Stomach (tissue), 9 donors: ENCODE results near the gene SOX5. TPM values are rescaled to one million over a fixed set of nuclear protein-coding genes. Genes with fewer than 3 reads are reported as not detected.

ENCODE experiments used
- DNase-seq, 2 donors: peaks; one replicate each; pipeline versions ENCODE4 v3.0.0 to v3.0.0-alpha.2; 2013 to 2019
- H3K27ac ChIP-seq, 5 donors: fragments of 200-600 bp in 4 of 5; sonication (generic) in 4 of 5; one replicate each; pipeline ENCODE4 v1.5.1; 2013 to 2019; ENCODE audit warnings: mild to moderate bottlenecking in 1 of 5, moderate library complexity in 1 of 5
- H3K27me3 ChIP-seq, 3 donors: fragments of 200-600 bp; sonication (generic); one replicate each; pipeline ENCODE4 v1.5.1; 2017 to 2019; ENCODE audit warnings: mixed run types in 1 of 3
- H3K36me3 ChIP-seq, 4 donors: fragments of 200-600 bp; sonication (generic); 1 replicate in 3 of 4; 2 replicates in 1 of 4; pipeline ENCODE4 v1.5.1; 2016 to 2019
- H3K4me1 ChIP-seq, 4 donors: fragments of 200-600 bp; sonication (generic); one replicate each; pipeline ENCODE4 v1.5.1; 2016 to 2019
- H3K4me3 ChIP-seq, 4 donors: fragments of 200-600 bp; sonication (generic) in 3 of 4; one replicate each; pipeline ENCODE4 v1.5.1; 2016 to 2019; ENCODE audit warnings: mild to moderate bottlenecking in 1 of 4
- H3K9me3 ChIP-seq, 4 donors: fragments of 200-600 bp; sonication (generic); one replicate each; pipeline ENCODE4 v1.5.1; 2016 to 2019
- EP300 ChIP-seq: sonication (generic); formaldehyde crosslinking; IDR thresholded peaks from one replicate; pipeline ENCODE4 v1.6.1; 2017; ENCODE audit warnings: antibody characterized with exemption
- POLR2A ChIP-seq, 4 donors: fragments of 450-650 bp; IDR thresholded peaks; one replicate each; pipeline ENCODE4 v1.6.1; 2016; ENCODE audit warnings: antibody characterized with exemption in 4 of 4, control low read depth in 2 of 4, mild to moderate bottlenecking in 1 of 4, moderate library complexity in 1 of 4
- POLR2AphosphoS5 ChIP-seq, 3 donors: sonication (generic); formaldehyde crosslinking; IDR thresholded peaks; one replicate each; pipeline ENCODE4 v1.6.1; 2016; ENCODE audit warnings: antibody characterized with exemption in 3 of 3
- WGBS, 5 donors: extraction: QIAGEN DNeasy Blood & Tissue Kit in 3 of 5; methylation state at CpG; one replicate each; pipeline versions ENCODE4 v1.1.5 to v1.1.7; 2013 to 2018; 5-methylcytosine and 5-hydroxymethylcytosine counted together
- intact Hi-C: fragments of 100-400 bp; cut with DNase I; formaldehyde crosslinking; loops from one replicate; pipeline ENCODE4 v1.15.1; 2023; ENCODE audit warnings: low total_unique reads
- polyA plus RNA-seq, 3 donors: library from polyadenylated mRNA; stranded (reverse); fragments of 200-250 nt; gene quantifications; one replicate each; pipeline ENCODE4 v1.2.3, GENCODE V29; 2013
- total RNA-seq, 5 donors: library from RNA; depleted of rRNA; stranded (reverse); fragments of >200 nt; gene quantifications; one replicate each; pipeline versions ENCODE4 v1.1.0 to v1.2.3, GENCODE V29; 2014 to 2016
- TF ChIP-seq, protein P1 (sequence below), 7 experiments: fragments of 450-650 bp in 4 of 7; fragments of 200-600 bp in 3 of 7; sonication (generic) in 3 of 7; IDR thresholded peaks; one replicate each; pipeline ENCODE4 v1.5.1; 2016 to 2019; ENCODE audit warnings: antibody characterized with exemption in 7 of 7, control low read depth in 2 of 7, mild to moderate bottlenecking in 1 of 7
- donor health status: healthy with polysubstance abuse.
- donor health status: Bipolar disorder and iron deficiency.
- donor health status: healthy.

SOX5 gene
- total and polyA plus RNA-seq, 8 donors, result 0.85 to 57.2 (median 4.6) TPM

DNA sequence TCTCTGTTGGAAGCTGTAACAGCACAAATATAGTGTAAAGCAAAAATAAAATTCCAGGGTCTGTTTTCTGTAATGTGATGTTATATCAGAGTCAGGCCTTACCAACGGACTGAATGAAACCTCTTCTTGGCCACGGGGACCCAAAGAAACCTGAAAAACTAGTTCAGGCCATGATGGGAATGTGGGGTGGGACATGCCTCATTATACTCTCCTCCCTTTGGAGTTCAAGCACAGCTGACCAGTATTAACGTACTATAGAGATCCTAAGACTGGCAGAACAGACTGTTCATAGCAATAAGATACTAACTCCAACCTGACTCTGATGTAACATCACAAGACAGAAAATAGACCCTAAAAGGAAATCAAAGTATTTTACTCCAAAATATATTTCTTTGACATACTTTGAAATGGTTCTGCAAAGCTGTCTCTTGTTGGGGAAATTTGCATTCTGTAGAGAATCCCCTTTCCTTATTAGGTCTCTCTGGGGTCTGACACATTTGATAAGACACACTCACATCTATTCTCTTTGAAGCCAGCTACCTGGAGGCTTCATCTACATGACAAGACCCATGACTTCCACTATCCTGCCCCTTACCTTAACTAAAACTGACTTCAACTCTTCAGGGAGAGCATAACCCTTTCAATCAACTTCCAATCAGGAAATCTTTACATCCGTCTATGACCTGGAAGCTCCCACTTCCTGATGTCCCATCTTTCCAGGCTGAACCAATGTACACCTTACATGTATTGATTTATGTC, 444.6 kb downstream of the SOX5 start:
- Histone ChIP-seq H3K27ac (no peak overlapping the region), H3K36me3 (no peaks in the 10 kb centered on the region), H3K9me3 (no peaks in the 10 kb centered on the region), H3K4me3 (no peak overlapping the region), H3K27me3 (no peaks in the 10 kb centered on the region), H3K4me1 (no peaks in the 10 kb centered on the region)
- TF ChIP-seq, protein P1, sequence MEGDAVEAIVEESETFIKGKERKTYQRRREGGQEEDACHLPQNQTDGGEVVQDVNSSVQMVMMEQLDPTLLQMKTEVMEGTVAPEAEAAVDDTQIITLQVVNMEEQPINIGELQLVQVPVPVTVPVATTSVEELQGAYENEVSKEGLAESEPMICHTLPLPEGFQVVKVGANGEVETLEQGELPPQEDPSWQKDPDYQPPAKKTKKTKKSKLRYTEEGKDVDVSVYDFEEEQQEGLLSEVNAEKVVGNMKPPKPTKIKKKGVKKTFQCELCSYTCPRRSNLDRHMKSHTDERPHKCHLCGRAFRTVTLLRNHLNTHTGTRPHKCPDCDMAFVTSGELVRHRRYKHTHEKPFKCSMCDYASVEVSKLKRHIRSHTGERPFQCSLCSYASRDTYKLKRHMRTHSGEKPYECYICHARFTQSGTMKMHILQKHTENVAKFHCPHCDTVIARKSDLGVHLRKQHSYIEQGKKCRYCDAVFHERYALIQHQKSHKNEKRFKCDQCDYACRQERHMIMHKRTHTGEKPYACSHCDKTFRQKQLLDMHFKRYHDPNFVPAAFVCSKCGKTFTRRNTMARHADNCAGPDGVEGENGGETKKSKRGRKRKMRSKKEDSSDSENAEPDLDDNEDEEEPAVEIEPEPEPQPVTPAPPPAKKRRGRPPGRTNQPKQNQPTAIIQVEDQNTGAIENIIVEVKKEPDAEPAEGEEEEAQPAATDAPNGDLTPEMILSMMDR (IDR thresholded peaks at IDR 0.05), result no peak
- TF ChIP-seq EP300 (no peak), POLR2A (IDR thresholded peaks at IDR 0.05) (no peak), POLR2AphosphoS5 (IDR thresholded peaks at IDR 0.05) (no peak)
- peak in 1 of 2 donors; percentile 10 for DNase-seq
- 46 to 63% (median 47%) methylated on average over 4 of the region's 4 CpGs for WGBS, 5 donors
- intact Hi-C loops, result no loop called here

- Histone ChIP-seq H3K36me3 (no peaks in the 10 kb centered on the region), H3K4me3 (no peak overlapping the region), H3K27me3 (no peaks in the 10 kb centered on the region), H3K4me1 (no peaks in the 10 kb centered on the region), H3K9me3 (peaks cover 0 to 5% (median 5%) of the 10 kb centered on the region in 4 donors), H3K27ac (no peak overlapping the region)
- DNase-seq, result no peak
- WGBS, 5 donors, result 71 to 86% (median 81%) methylated on average over 2 of the region's 2 CpGs
- TF ChIP-seq EP300, result no peak
- TF ChIP-seq, protein P1 (IDR thresholded peaks at IDR 0.05), result no peak
- TF ChIP-seq POLR2A (IDR thresholded peaks at IDR 0.05), result no peak
- no peak for TF ChIP-seq POLR2AphosphoS5 (IDR thresholded peaks at IDR 0.05)
- intact Hi-C loops, result no loop called here
These were observed 445.4 kb downstream of the SOX5 start for GRCh38 chr12:23504043-23504442.

- Histone ChIP-seq H3K36me3 (no peaks in the 10 kb centered on the region), H3K4me3 (no peak overlapping the region), H3K27me3 (no peaks in the 10 kb centered on the region), H3K27ac (no peak overlapping the region), H3K4me1 (no peaks in the 10 kb centered on the region), H3K9me3 (peaks cover 0 to 10% (median 10%) of the 10 kb centered on the region in 4 donors)
- TF ChIP-seq, protein P1 (IDR thresholded peaks at IDR 0.05), result no peak
- TF ChIP-seq EP300 (no peak), POLR2A (IDR thresholded peaks at IDR 0.05) (no peak), POLR2AphosphoS5 (IDR thresholded peaks at IDR 0.05) (no peak)
- DNase-seq, result no peak
- intact Hi-C loops, result no loop called here
- WGBS, 5 donors, result 76 to 87% (median 80%) methylated on average over 2 of the region's 2 CpGs
These were observed 445.9 kb downstream of the SOX5 start for GRCh38 chr12:23503544-23503943.

- TF ChIP-seq EP300 (no peak), POLR2AphosphoS5 (IDR thresholded peaks at IDR 0.05) (no peak), POLR2A (IDR thresholded peaks at IDR 0.05) (no peak)
- TF ChIP-seq, protein P1 (IDR thresholded peaks at IDR 0.05), result no peak
- DNase-seq, result no peak
- H3K4me3 ChIP-seq, result no peak overlapping the region
- intact Hi-C loops, result no loop called here
- WGBS, 5 donors, result 77 to 85% (median 82%) methylated on average over 3 of the region's 3 CpGs
- no peaks in the 10 kb centered on the region for H3K36me3 ChIP-seq
- H3K27ac ChIP-seq, result no peak overlapping the region
- no peaks in the 10 kb centered on the region for H3K27me3 ChIP-seq
- H3K4me1 ChIP-seq, result no peaks in the 10 kb centered on the region
- peaks cover 0 to 15% (median 12%) of the 10 kb centered on the region in 4 donors for H3K9me3 ChIP-seq
These were observed 447.2 kb downstream of the SOX5 start for GRCh38 chr12:23502259-23502658.
